Measurements from ENCODE around the gene OR1N1. TPM values are rescaled to one million over a fixed set of nuclear protein-coding genes. Genes with fewer than 3 reads are reported as not detected.

OR1N1 gene
- total RNA-seq, 1 donor from 2014 or later, result not detected

DNA sequence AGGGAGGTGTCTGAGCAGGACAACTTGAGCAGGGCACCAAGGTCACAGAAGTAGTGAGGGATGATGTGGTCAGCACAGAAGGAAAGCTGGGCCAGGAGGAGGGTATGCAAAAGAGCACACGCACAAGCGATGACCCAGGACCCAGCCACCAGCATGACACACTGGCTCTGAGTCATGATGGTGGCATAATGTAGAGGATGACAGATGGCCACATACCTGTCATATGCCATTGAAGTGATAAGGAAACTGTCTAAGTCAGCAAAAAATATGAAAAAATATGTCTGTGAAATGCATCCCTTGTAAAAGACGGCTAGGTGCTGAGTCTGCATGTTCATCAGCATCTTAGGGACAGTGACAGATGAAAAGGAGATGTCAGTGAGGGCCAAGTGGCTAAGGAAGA, 49.7 kb downstream of the OR1N1 start:
- intact Hi-C loops (cut with DNase I), result no loop called here
- no peak for DNase-seq (ENCODE audit: low spot score)

Other genes with a start within 250 kb of the OR1N1 start
- 2.9 TPM for gene PTGS1, start 156.3 kb downstream of the OR1N1 start, total RNA-seq
- not detected for gene OR1J1, start 49.4 kb downstream of the OR1N1 start, total RNA-seq
- gene OR1J2, start 16.5 kb downstream of the OR1N1 start, total RNA-seq, result not detected
- gene OR1J4, start 8.2 kb downstream of the OR1N1 start, total RNA-seq, result not detected
- not detected for gene OR1N2, start 25.8 kb upstream of the OR1N1 start, total RNA-seq
- not detected for gene OR1L8, start 56.1 kb upstream of the OR1N1 start, total RNA-seq
- gene OR1Q1, start 87.4 kb upstream of the OR1N1 start, total RNA-seq, result not detected
- gene OR1B1, start 130.3 kb upstream of the OR1N1 start, total RNA-seq, result not detected
- gene OR1L1, start 134.4 kb upstream of the OR1N1 start, total RNA-seq, result not detected
- not detected for gene OR1L3, start 147.8 kb upstream of the OR1N1 start, total RNA-seq
- not detected for gene OR1L4, start 196.7 kb upstream of the OR1N1 start, total RNA-seq
- not detected for gene OR1L6, start 215.0 kb upstream of the OR1N1 start, total RNA-seq

All from cardiac septum (tissue), 1 donor.